ENCODE data around the gene GNAT2.
A peak's percentile ranks its signal among the peaks of the same experiment; 100 is the strongest.

The GNAT2 gene

GRCh38 chr1:109566982-109567381, 52.4 kb downstream of the GNAT2 start:
- no peak for DNase-seq (ENCODE audit: low read depth)
- Histone ChIP-seq H3K27me3 (replicated peaks; ENCODE audit: control insufficient read depth, insufficient read depth, low read length) (no peaks in the 10 kb centered on the region), H3K9me3 (ENCODE audit: control insufficient read depth, low read length) (no peaks in the 10 kb centered on the region), H3K36me3 (ENCODE audit: control insufficient read depth, insufficient read depth, low read length, severe bottlenecking) (no peaks in the 10 kb centered on the region), H3K4me1 (ENCODE audit: control insufficient read depth, insufficient read depth, low read length) (peaks cover 27% of the 10 kb centered on the region), H3K9ac (ENCODE audit: low read length) (no peak overlapping the region), H3K4me3 (ENCODE audit: low read length) (no peak overlapping the region)

- H3K9ac ChIP-seq (ENCODE audit: low read length), result no peak overlapping the region
- peaks cover 26% of the 10 kb centered on the region for H3K4me1 ChIP-seq (ENCODE audit: control insufficient read depth, insufficient read depth, low read length)
- H3K36me3 ChIP-seq (ENCODE audit: control insufficient read depth, insufficient read depth, low read length, severe bottlenecking), result no peaks in the 10 kb centered on the region
- DNase-seq (ENCODE audit: low read depth), result no peak
- H3K27me3 ChIP-seq (replicated peaks; ENCODE audit: control insufficient read depth, insufficient read depth, low read length), result no peaks in the 10 kb centered on the region
- H3K4me3 ChIP-seq (ENCODE audit: low read length), result no peak overlapping the region
- H3K9me3 ChIP-seq (ENCODE audit: control insufficient read depth, low read length), result no peaks in the 10 kb centered on the region
Measured at GRCh38 chr1:109565241-109565640, 54.2 kb downstream of the GNAT2 start.

DNA sequence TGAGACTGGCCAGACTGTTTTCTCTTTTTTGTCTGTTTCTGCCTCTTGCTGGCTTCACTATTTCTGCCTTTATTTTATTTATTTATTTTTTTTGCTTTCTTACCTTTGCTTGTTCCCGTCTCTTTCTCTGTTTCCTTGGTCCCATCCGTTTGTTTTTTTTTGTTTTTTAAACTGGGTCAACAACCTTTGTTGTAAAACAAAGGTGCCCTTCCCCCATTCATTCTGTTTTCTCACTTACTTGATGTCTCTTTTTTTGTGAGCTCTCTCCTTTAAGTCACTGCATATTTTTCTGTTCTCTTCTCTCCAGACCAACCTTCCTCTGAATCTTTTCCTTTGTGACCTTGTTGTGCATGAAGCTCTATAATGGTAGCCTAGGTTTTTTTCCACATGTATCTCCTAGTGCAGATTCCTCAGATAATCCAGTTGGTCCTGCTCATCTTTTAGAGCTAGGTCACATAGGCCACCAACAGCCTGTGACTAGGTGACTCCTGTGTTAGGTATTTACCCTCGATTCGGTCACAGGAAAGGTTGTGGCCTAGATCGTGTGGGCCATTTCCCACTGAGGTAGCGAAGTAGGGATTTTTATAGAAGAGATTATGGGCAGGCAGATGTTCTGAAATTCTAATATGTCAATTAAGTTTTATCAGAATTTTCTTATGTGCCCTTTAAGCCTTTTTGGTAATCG, 55.1 kb downstream of the GNAT2 start:
- Histone ChIP-seq H3K9me3 (ENCODE audit: control insufficient read depth, low read length) (no peaks in the 10 kb centered on the region), H3K27me3 (replicated peaks; ENCODE audit: control insufficient read depth, insufficient read depth, low read length) (no peaks in the 10 kb centered on the region), H3K4me1 (ENCODE audit: control insufficient read depth, insufficient read depth, low read length) (peaks cover 30% of the 10 kb centered on the region), H3K4me3 (ENCODE audit: low read length) (no peak overlapping the region), H3K9ac (ENCODE audit: low read length) (no peak overlapping the region), H3K36me3 (ENCODE audit: control insufficient read depth, insufficient read depth, low read length, severe bottlenecking) (no peaks in the 10 kb centered on the region)
- no peak for DNase-seq (ENCODE audit: low read depth)

GRCh38 chr1:109559995-109560394, 59.4 kb downstream of the GNAT2 start:
- H3K4me1 ChIP-seq (ENCODE audit: control insufficient read depth, insufficient read depth, low read length), result peaks cover 40% of the 10 kb centered on the region
- DNase-seq (ENCODE audit: low read depth), result peak; percentile 35
- no peak overlapping the region for H3K4me3 ChIP-seq (ENCODE audit: low read length)
- no peak overlapping the region for H3K9ac ChIP-seq (ENCODE audit: low read length)
- no peaks in the 10 kb centered on the region for H3K36me3 ChIP-seq (ENCODE audit: control insufficient read depth, insufficient read depth, low read length, severe bottlenecking)
- no peaks in the 10 kb centered on the region for H3K9me3 ChIP-seq (ENCODE audit: control insufficient read depth, low read length)
- no peaks in the 10 kb centered on the region for H3K27me3 ChIP-seq (replicated peaks; ENCODE audit: control insufficient read depth, insufficient read depth, low read length)

- Histone ChIP-seq H3K9ac (ENCODE audit: low read length) (no peak overlapping the region), H3K4me3 (ENCODE audit: low read length) (no peak overlapping the region), H3K36me3 (ENCODE audit: control insufficient read depth, insufficient read depth, low read length, severe bottlenecking) (no peaks in the 10 kb centered on the region), H3K4me1 (ENCODE audit: control insufficient read depth, insufficient read depth, low read length) (peaks cover 22% of the 10 kb centered on the region), H3K27me3 (replicated peaks; ENCODE audit: control insufficient read depth, insufficient read depth, low read length) (no peaks in the 10 kb centered on the region), H3K9me3 (ENCODE audit: control insufficient read depth, low read length) (no peaks in the 10 kb centered on the region)
- no peak for DNase-seq (ENCODE audit: low read depth)
Measured at GRCh38 chr1:109557520-109557919, 61.9 kb downstream of the GNAT2 start.

DNA sequence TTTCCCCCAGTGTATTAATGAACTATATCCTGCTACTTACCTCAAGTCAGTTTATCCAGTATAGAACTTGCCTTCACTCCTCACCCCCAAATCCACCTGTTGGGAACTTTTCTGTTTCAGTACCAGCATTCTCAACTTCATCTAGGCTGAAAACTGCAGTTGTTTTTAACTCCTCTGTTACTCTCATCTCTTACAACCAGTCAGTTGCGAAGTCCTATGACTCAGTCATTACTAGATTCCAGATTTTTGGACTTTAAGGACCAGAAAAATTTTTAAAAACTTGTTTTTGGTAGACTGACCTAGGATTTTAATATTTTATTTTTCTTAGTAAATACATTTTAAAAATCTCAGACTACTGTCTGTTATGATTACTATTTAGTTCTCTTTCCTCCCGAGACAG, 62.9 kb downstream of the GNAT2 start:
- Histone ChIP-seq H3K27me3 (replicated peaks; ENCODE audit: control insufficient read depth, insufficient read depth, low read length) (no peaks in the 10 kb centered on the region), H3K9ac (ENCODE audit: low read length) (no peak overlapping the region), H3K4me1 (ENCODE audit: control insufficient read depth, insufficient read depth, low read length) (peaks cover 22% of the 10 kb centered on the region), H3K4me3 (ENCODE audit: low read length) (no peak overlapping the region), H3K36me3 (ENCODE audit: control insufficient read depth, insufficient read depth, low read length, severe bottlenecking) (no peaks in the 10 kb centered on the region), H3K9me3 (ENCODE audit: control insufficient read depth, low read length) (no peaks in the 10 kb centered on the region)
- DNase-seq (ENCODE audit: low read depth), result no peak
